GM12878 (cell line): Measurements from ENCODE around the gene TAC3.
A peak's percentile ranks its signal among the peaks of the same experiment; 100 is the strongest.

ENCODE experiments used
- CBX3 ChIP-seq: fragments of 200-600 bp; sonication (generic); IDR thresholded peaks from 2 replicates; pipeline ENCODE4 v1.6.1; 2016; ENCODE audit warnings: low read depth, borderline replicate concordance
- CTCF ChIP-seq, 3 experiments: IDR thresholded peaks in 2 of 3; conservative IDR thresholded peaks in 1 of 3; 2 replicates each; pipeline ENCODE4 v1.5.1; 2011; ENCODE audit warnings: low read depth in 3 of 3, low read length in 3 of 3, mild to moderate bottlenecking in 3 of 3, control low read depth in 2 of 3, moderate library complexity in 2 of 3, inconsistent platforms in 1 of 3, mixed read lengths in 1 of 3; ENCODE audit not compliant: control insufficient read depth in 2 of 3, insufficient read depth in 1 of 3; ENCODE audit errors: extremely low read depth in 1 of 3
- NFIC ChIP-seq: IDR thresholded peaks from 2 replicates; pipeline ENCODE4 v1.6.1; 2012; ENCODE audit warnings: low read depth, mild to moderate bottlenecking, inconsistent platforms, low read length, moderate library complexity
- ZNF622 ChIP-seq: fragments of 450-650 bp; IDR thresholded peaks from 2 replicates; pipeline ENCODE4 v1.6.1; 2017; ENCODE audit warnings: mild to moderate bottlenecking, inconsistent platforms

GRCh38 chr12:57008178-57008577 lies 8.2 kb downstream of the TAC3 start:
- TF ChIP-seq CTCF (IDR thresholded peaks at IDR 0.05 in 2 of 3, conservative IDR thresholded peaks at IDR 0.05 in 1 of 3; ENCODE audit: control insufficient read depth in 2 of 3, extremely low read depth in 1 of 3, insufficient read depth in 1 of 3, low read depth in 3 of 3, low read length in 3 of 3), result peak; percentile 75 to 77 (median 77); a peak in 5 of 6 replicates
- no peak for TF ChIP-seq ZNF622
- TF ChIP-seq NFIC, result no peak
- no peak for TF ChIP-seq CBX3
